Effector memory CD8-positive, alpha-beta T cell (primary cell): ENCODE measurements around the gene TPK1.

Source experiments
- ATAC-seq: fragments of 150-1000 bp; cut with Tn5 transposase; replicated peaks from 2 replicates; pipeline ENCODE4 v1.10.0; 2021; ENCODE audit warnings: mild to moderate bottlenecking, moderate library complexity
- DNase-seq, 3 experiments: peaks; one replicate each; pipeline ENCODE4 v3.0.0; 2021
- H3K27ac Mint-ChIP-seq, 2 donors: one replicate each; pipeline ENCODE4 v1.8.0; 2022; ENCODE audit warnings: mild to moderate bottlenecking in 2 of 2, mixed read lengths in 2 of 2, moderate library complexity in 2 of 2
- H3K27me3 Mint-ChIP-seq, 2 donors: one replicate each; pipeline ENCODE4 v1.8.0; 2022; ENCODE audit warnings: mixed read lengths in 2 of 2
- H3K36me3 Mint-ChIP-seq: one replicate; pipeline ENCODE4 v1.8.0; 2022; ENCODE audit warnings: mild to moderate bottlenecking, moderate library complexity, mixed read lengths; ENCODE audit not compliant: insufficient read depth
- H3K4me1 Mint-ChIP-seq, 2 donors: one replicate each; pipeline ENCODE4 v1.8.0; 2022; ENCODE audit warnings: low read depth in 2 of 2, mixed read lengths in 2 of 2
- H3K4me3 Mint-ChIP-seq, 2 donors: one replicate each; pipeline ENCODE4 v1.8.0; 2022; ENCODE audit warnings: mild to moderate bottlenecking in 2 of 2, mixed read lengths in 2 of 2, moderate library complexity in 2 of 2
- H3K9me3 Mint-ChIP-seq, 2 donors: one replicate each; pipeline ENCODE4 v1.8.0; 2022; ENCODE audit warnings: mixed read lengths in 2 of 2

TPK1 gene

DNA sequence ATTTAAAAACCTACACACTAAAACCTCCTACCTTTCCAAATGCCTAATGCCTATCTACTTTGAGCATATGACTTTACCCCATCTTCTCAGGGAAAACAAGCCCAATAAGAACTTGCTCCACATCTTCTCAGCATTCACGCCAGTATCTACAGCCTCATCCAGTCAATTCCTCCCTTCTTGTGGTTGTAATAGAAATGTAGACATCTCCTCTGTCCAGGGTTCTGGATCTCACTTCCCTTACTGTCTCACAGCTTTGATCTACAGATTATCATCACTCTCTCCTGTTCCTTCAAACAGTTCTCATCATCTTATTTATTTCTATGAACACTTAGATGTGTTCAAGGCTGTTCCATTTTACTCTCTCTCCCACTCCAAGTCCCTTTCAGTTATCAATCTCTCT is 361.9 kb downstream of the TPK1 start:
- ATAC-seq = no peak
- no peak overlapping the region for H3K4me3 Mint-ChIP-seq

GRCh38 chr7:144470078-144470477 is 365.8 kb downstream of the TPK1 start:
- Mint-ChIP-seq H3K4me1 (no peaks in the 10 kb centered on the region), H3K27ac (no peak overlapping the region)

More for the DNA sequence above, 361.9 kb downstream of the TPK1 start:
- Mint-ChIP-seq H3K27ac (no peak overlapping the region), H3K36me3 (no peaks in the 10 kb centered on the region), H3K9me3 (no peaks in the 10 kb centered on the region), H3K4me1 (no peaks in the 10 kb centered on the region), H3K27me3 (no peaks in the 10 kb centered on the region)
- DNase-seq = no peak

DNA sequence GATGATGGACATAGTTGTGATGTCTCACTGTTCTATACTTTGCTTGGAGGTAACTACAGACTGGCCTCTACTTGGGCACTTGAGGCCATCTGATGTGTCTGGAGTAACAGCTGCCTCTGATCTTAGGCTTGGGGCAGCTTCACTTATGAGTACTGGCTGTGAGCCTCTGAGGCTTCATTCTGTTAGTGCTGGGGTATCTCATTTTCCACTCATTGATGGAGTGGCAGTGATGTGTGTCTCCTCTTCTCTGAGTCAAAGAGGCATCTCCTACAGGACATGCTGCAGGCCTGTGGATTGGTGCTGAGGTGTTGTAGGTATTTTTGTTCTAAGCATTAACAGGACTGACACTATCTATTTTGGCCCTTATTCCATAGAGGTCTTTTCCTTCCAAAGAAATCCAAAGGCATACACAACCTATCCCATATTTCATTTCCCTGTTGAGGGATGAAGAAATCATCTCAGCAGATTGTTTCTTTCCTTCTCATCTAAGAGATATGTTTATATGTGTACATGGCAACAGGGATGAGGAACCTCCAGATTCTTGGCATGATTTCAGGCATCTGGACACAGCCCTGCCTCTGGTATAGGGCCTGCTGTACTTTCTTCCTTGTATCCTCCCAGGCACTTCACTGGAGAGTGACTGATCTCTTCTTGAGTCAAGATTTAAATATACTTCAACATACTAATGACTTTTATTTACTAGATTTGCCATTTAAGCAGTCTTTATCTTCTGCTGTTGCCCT is 366.7 kb downstream of the TPK1 start:
- H3K4me3 Mint-ChIP-seq = no peak overlapping the region
- peaks cover 4 to 6% of the 10 kb centered on the region in 2 donors for H3K9me3 Mint-ChIP-seq
- no peaks in the 10 kb centered on the region for H3K27me3 Mint-ChIP-seq
- H3K27ac Mint-ChIP-seq = no peak overlapping the region
- ATAC-seq (no peak), DNase-seq (no peak)
- H3K36me3 Mint-ChIP-seq = no peaks in the 10 kb centered on the region
- no peaks in the 10 kb centered on the region for H3K4me1 Mint-ChIP-seq

More at GRCh38 chr7:144470078-144470477, 365.8 kb downstream of the TPK1 start:
- Mint-ChIP-seq H3K9me3 (peaks cover 2 to 6% of the 10 kb centered on the region in 2 donors), H3K4me3 (no peak overlapping the region), H3K36me3 (no peaks in the 10 kb centered on the region), H3K27me3 (no peaks in the 10 kb centered on the region)
- no peak for ATAC-seq
- no peak for DNase-seq

GRCh38 chr7:144459635-144460034 is 376.2 kb downstream of the TPK1 start:
- H3K4me3 Mint-ChIP-seq = no peak overlapping the region
- no peaks in the 10 kb centered on the region for H3K36me3 Mint-ChIP-seq
- no peaks in the 10 kb centered on the region for H3K4me1 Mint-ChIP-seq
- no peak for DNase-seq
- peaks cover 0 to 2% of the 10 kb centered on the region in 2 donors for H3K9me3 Mint-ChIP-seq
- no peak overlapping the region for H3K27ac Mint-ChIP-seq
- no peaks in the 10 kb centered on the region for H3K27me3 Mint-ChIP-seq
- ATAC-seq = no peak

DNA sequence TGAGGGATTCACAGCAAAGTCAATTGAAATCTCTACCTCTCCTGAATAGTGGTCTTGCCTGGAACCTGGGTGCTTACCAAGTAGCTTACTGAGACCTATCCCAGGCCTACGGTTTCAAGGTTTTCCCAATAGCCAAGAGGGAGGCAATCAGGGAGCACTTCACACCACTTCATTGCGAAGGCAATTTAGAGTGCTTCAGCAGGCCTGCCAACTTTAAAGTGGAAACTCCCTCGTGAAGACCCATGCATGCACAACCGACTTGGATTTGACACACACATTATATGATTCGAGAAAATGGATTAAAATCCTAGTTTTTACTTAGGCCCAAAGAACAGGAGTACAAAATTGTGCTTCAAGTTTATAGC is 380.8 kb downstream of the TPK1 start:
- Mint-ChIP-seq H3K27ac (no peak overlapping the region), H3K36me3 (peaks cover 4% of the 10 kb centered on the region), H3K4me3 (no peak overlapping the region), H3K4me1 (no peaks in the 10 kb centered on the region), H3K27me3 (no peaks in the 10 kb centered on the region), H3K9me3 (no peaks in the 10 kb centered on the region)
- ATAC-seq (no peak), DNase-seq (no peak)

DNA sequence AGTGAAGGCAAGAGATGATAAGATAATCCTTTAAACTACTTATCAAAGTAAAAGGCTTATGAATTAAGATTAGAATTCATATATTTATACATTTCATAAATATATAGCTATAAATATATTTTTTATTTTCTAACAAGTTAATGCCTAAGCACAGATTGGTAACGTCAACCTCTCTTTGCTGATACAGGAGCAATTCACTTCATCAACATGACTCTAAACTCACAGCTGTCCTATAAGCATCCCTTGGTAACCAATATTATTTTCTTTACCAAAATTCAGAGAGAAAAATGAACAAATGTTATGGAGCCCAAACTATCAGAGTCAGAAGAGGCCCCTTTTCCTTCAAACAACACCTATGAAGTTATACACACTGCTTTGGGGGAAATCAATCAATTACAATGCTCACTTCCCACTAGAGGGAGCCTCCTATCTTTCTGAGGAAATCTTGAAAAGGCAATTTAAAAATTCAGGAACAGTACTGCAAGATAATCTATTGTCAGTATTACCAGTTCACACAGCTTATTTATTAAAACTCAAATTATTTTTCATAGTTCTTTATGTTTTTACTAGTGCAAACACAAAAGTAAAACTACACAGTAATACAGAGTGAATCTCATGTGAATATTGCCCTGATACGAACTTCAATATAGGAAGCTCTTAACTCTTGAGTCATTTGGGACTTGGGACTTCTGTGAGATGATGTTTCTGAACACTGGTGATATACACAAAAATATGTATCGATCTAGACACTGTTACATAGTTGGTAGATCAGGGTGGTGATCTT is 381.4 kb downstream of the TPK1 start:
- Mint-ChIP-seq H3K27me3 (no peaks in the 10 kb centered on the region), H3K4me3 (no peak overlapping the region), H3K27ac (no peak overlapping the region), H3K4me1 (no peaks in the 10 kb centered on the region), H3K9me3 (no peaks in the 10 kb centered on the region), H3K36me3 (peaks cover 4% of the 10 kb centered on the region)
- ATAC-seq = no peak
- no peak for DNase-seq

DNA sequence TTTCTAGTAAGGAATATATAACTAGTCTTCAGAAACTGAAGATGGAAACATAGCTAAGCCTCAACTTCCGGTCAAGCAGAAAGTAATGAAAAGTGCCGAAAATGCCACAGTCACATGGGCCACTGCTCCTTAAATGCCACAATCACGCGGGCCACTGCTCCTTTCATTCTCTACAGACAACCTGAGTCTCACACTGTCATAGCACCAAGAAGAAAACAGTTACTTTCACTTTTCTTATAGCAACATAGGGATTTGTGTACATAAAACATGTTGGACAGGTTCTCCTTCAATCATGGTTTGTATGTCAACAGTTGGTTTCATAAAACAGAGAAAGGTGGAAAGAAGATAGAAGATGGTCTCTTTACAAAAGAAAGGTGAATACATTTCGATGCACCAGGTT is 383.8 kb downstream of the TPK1 start:
- Mint-ChIP-seq H3K9me3 (no peaks in the 10 kb centered on the region), H3K27me3 (no peaks in the 10 kb centered on the region), H3K36me3 (peaks cover 4% of the 10 kb centered on the region), H3K4me1 (no peaks in the 10 kb centered on the region), H3K27ac (no peak overlapping the region), H3K4me3 (no peak overlapping the region)
- DNase-seq (no peak), ATAC-seq (no peak)

DNA sequence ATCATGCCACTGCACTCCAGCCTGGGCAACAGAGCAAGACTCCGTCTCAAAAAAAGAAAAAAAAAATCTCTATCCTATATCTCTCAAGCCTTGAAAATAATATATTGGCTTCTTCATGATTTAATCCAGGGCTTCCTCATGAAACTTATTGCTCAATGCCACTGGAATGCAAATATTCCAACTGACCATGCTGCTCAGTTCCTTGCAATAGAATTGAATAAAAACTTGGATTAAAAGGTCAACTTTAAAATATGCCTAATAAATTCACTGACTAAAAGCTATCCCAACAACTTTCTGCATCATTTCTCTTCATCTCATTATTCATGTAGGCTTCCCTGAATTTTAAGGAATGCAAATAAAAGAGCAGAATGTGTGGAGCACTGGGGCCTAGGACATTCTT is 390.3 kb downstream of the TPK1 start:
- H3K4me1 Mint-ChIP-seq = no peaks in the 10 kb centered on the region
- no peak overlapping the region for H3K27ac Mint-ChIP-seq
- ATAC-seq = no peak

GRCh38 chr7:144439717-144440205 is 396.1 kb downstream of the TPK1 start:
- no peaks in the 10 kb centered on the region for H3K9me3 Mint-ChIP-seq
- no peak overlapping the region for H3K4me3 Mint-ChIP-seq
- DNase-seq (no peak), ATAC-seq (no peak)
- no peaks in the 10 kb centered on the region for H3K27me3 Mint-ChIP-seq
- H3K4me1 Mint-ChIP-seq = no peaks in the 10 kb centered on the region
- H3K36me3 Mint-ChIP-seq = no peaks in the 10 kb centered on the region
- H3K27ac Mint-ChIP-seq = no peak overlapping the region

More for the DNA sequence above, 390.3 kb downstream of the TPK1 start:
- Mint-ChIP-seq H3K36me3 (no peaks in the 10 kb centered on the region), H3K4me3 (no peak overlapping the region), H3K9me3 (no peaks in the 10 kb centered on the region), H3K27me3 (no peaks in the 10 kb centered on the region)
- no peak for DNase-seq

DNA sequence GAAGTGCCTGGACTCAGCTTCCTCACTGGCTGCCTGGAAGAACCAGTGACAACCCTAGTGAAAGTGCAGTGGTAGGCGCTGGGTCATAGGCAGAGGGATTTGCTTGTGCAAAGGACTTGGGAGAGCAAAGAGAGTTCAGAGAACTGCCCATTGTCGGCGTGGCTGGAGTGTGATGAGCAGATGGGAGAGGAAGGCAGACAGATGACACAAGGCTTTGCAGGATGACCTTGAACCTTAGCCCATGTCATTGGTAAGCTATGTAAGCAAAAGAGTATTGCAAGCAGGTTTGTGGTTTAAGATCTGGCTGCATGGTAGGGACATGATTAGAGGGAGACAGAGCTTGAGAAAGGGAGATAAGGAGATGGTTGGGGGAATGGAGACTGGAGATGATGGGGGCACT is 397.1 kb downstream of the TPK1 start:
- Mint-ChIP-seq H3K36me3 (no peaks in the 10 kb centered on the region), H3K9me3 (no peaks in the 10 kb centered on the region), H3K27ac (no peak overlapping the region), H3K27me3 (peaks cover 0 to 3% of the 10 kb centered on the region in 2 donors), H3K4me3 (no peak overlapping the region), H3K4me1 (no peaks in the 10 kb centered on the region)
- ATAC-seq (no peak), DNase-seq (no peak)

GRCh38 chr7:144437370-144438191 is 398.3 kb downstream of the TPK1 start:
- no peaks in the 10 kb centered on the region for H3K9me3 Mint-ChIP-seq
- peaks cover 0 to 15% of the 10 kb centered on the region in 2 donors for H3K27me3 Mint-ChIP-seq
- no peaks in the 10 kb centered on the region for H3K4me1 Mint-ChIP-seq
- no peak overlapping the region for H3K4me3 Mint-ChIP-seq
- ATAC-seq = no peak
- peak; percentile 10 to 38 (median 20) for DNase-seq
- no peaks in the 10 kb centered on the region for H3K36me3 Mint-ChIP-seq
- H3K27ac Mint-ChIP-seq = no peak overlapping the region

DNA sequence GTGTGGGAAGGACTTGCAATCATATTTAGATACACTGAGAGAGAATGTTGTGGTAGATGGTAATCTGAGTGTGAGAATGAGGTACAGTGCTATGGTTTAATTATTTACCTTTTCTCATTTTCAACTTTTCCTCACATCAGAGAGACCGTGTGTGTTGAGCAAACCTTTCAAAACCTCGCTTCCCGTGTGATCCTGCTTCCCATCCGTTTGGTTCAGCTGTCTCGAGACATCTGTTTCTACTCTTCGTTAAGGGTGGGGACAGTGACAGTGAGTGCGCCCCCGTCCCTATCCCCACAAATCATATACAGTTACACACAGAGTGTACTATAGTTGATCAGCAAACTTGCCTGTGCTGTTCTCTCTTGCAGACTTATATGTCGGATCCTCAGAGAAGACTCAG is 399.4 kb downstream of the TPK1 start:
- no peak for DNase-seq
- Mint-ChIP-seq H3K36me3 (no peaks in the 10 kb centered on the region), H3K9me3 (no peaks in the 10 kb centered on the region), H3K4me3 (no peak overlapping the region), H3K27ac (no peak overlapping the region), H3K27me3 (peaks cover 0 to 19% of the 10 kb centered on the region in 2 donors), H3K4me1 (no peaks in the 10 kb centered on the region)
- ATAC-seq = no peak

- Mint-ChIP-seq H3K27ac (no peak overlapping the region), H3K27me3 (peaks cover 0 to 13% of the 10 kb centered on the region in 2 donors), H3K9me3 (peaks cover 0 to 6% of the 10 kb centered on the region in 2 donors), H3K4me3 (no peak overlapping the region), H3K36me3 (no peaks in the 10 kb centered on the region), H3K4me1 (no peaks in the 10 kb centered on the region)
- no peak for ATAC-seq
- no peak for DNase-seq
Observed at GRCh38 chr7:144428431-144428830, 407.4 kb downstream of the TPK1 start.
